Nephron (organoid): Measurements from ENCODE around the gene PIP5KL1.
A peak's percentile ranks its signal among the peaks of the same experiment; 100 is the strongest.

Experiments
- H3K27ac Mint-ChIP-seq, 3 experiments: 2 replicates each; pipeline ENCODE4 v1.8.0; 2020; ENCODE audit warnings: mixed read lengths in 3 of 3, mild to moderate bottlenecking in 2 of 3, moderate library complexity in 1 of 3
- H3K27me3 Mint-ChIP-seq: 2 replicates; pipeline ENCODE4 v1.8.0; 2021; ENCODE audit warnings: low read depth, mild to moderate bottlenecking, moderate library complexity, mixed read lengths
- H3K36me3 Mint-ChIP-seq: 2 replicates; pipeline ENCODE4 v1.8.0; 2020; ENCODE audit warnings: low read depth, mixed read lengths
- H3K4me1 Mint-ChIP-seq: 2 replicates; pipeline ENCODE4 v1.8.0; 2020; ENCODE audit warnings: mixed read lengths
- H3K4me3 Mint-ChIP-seq, 3 experiments: 2 replicates each; pipeline ENCODE4 v1.8.0; 2020; ENCODE audit warnings: mild to moderate bottlenecking in 3 of 3, mixed read lengths in 3 of 3, moderate library complexity in 2 of 3
- H3K9me3 Mint-ChIP-seq: 2 replicates; pipeline ENCODE4 v1.8.0; 2020; ENCODE audit warnings: mixed read lengths
- TF ChIP-seq, protein P1 (sequence below), 3 experiments: fragments of 200-600 bp; sonication (generic); IDR thresholded peaks; one replicate each; pipeline ENCODE4 v1.5.0; 2021; ENCODE audit warnings: antibody characterized with exemption in 3 of 3; ENCODE audit not compliant: unreplicated experiment in 3 of 3

The PIP5KL1 gene

DNA sequence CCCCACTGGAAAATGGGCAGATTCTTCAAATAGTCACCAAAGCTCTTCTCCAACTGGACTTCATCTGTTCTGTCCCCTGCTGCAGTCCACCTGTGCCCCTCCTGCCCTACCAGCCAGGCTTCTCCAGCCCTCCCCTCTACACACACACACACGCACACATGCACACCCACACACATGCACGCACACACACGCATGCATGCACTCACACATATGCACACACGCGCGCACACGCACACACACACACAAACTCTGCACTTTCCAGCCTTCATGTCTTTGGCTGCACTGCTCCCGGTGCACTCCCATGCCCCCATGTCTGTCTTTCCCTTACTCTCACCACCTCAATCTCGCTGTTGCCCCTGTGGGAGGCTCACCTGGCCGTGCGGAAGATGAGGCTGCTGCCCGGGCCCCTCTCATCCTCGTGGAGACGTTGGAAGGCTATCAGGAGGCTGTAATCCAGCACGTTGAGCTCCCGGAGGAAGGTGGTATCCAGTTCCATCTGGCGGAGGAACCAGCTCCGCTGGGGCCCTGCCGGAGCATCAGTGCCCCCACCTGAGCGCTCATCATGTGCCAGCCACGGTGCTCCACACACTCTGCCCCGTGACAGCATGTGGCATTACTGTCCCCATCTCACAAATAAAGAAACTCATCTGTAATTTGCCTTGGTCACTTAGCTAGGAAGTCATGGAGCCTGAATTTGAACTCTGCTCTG is 5.7 kb downstream of the PIP5KL1 start:
- Mint-ChIP-seq H3K4me1 (peaks cover under 1% of the 10 kb centered on the region), H3K27me3 (peaks cover 74% of the 10 kb centered on the region), H3K27ac (no peak overlapping the region), H3K9me3 (no peaks in the 10 kb centered on the region), H3K36me3 (no peaks in the 10 kb centered on the region), H3K4me3 (no peak overlapping the region)
- TF ChIP-seq, protein P1, sequence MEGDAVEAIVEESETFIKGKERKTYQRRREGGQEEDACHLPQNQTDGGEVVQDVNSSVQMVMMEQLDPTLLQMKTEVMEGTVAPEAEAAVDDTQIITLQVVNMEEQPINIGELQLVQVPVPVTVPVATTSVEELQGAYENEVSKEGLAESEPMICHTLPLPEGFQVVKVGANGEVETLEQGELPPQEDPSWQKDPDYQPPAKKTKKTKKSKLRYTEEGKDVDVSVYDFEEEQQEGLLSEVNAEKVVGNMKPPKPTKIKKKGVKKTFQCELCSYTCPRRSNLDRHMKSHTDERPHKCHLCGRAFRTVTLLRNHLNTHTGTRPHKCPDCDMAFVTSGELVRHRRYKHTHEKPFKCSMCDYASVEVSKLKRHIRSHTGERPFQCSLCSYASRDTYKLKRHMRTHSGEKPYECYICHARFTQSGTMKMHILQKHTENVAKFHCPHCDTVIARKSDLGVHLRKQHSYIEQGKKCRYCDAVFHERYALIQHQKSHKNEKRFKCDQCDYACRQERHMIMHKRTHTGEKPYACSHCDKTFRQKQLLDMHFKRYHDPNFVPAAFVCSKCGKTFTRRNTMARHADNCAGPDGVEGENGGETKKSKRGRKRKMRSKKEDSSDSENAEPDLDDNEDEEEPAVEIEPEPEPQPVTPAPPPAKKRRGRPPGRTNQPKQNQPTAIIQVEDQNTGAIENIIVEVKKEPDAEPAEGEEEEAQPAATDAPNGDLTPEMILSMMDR (IDR thresholded peaks at IDR 0.05; ENCODE audit: unreplicated experiment in 3 of 3) = no peak

DNA sequence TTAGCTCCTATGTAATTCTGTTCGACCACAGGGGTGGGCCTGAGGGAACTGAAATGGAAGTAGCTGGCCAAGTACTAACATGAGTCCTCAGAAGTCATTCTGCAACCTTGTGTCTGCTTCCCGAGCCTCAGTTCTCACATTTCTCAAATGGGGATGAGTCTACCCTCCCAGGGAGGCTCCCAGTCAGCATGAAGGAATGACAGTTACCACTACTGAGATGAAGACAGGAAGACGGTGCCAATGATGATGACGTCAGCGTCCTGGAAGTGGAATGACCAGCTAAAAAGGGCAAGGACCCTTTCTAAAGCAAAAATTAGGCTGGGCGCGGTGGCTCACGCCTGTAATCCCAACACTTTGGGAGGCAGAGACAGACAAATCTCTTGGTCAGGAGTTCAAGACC is 6.8 kb downstream of the PIP5KL1 start:
- TF ChIP-seq, protein P1 (IDR thresholded peaks at IDR 0.05; ENCODE audit: unreplicated experiment in 3 of 3) = no peak
- Mint-ChIP-seq H3K9me3 (no peaks in the 10 kb centered on the region), H3K4me1 (peaks cover 8% of the 10 kb centered on the region), H3K27ac (no peak overlapping the region), H3K4me3 (no peak overlapping the region), H3K27me3 (peaks cover 69% of the 10 kb centered on the region), H3K36me3 (no peaks in the 10 kb centered on the region)

DNA sequence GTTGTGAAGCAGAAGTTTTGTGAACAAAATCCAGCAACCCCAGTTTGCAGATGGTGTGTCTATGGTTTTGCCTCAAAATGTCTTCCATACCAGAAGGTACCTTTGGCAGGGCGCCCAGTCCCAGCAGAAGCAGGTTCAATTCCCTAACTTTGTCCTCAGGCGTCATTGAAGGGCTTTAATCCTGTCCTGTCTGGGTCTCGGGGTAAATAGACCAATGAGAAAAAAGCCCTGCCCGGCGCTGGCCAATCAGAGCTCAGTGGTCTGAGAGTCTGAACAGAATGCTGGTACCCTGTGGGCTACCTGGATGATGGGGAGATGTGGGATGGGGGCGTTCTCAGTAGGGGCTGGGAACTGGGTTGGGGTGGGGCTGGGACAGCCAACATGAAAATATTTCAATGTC is 7.5 kb downstream of the PIP5KL1 start:
- Mint-ChIP-seq H3K27ac (no peak overlapping the region), H3K36me3 (no peaks in the 10 kb centered on the region), H3K4me3 (no peak overlapping the region), H3K9me3 (no peaks in the 10 kb centered on the region), H3K27me3 (peaks cover 62% of the 10 kb centered on the region), H3K4me1 (peaks cover 14% of the 10 kb centered on the region)
- TF ChIP-seq, protein P1 (IDR thresholded peaks at IDR 0.05; ENCODE audit: unreplicated experiment in 3 of 3) = no peak

DNA sequence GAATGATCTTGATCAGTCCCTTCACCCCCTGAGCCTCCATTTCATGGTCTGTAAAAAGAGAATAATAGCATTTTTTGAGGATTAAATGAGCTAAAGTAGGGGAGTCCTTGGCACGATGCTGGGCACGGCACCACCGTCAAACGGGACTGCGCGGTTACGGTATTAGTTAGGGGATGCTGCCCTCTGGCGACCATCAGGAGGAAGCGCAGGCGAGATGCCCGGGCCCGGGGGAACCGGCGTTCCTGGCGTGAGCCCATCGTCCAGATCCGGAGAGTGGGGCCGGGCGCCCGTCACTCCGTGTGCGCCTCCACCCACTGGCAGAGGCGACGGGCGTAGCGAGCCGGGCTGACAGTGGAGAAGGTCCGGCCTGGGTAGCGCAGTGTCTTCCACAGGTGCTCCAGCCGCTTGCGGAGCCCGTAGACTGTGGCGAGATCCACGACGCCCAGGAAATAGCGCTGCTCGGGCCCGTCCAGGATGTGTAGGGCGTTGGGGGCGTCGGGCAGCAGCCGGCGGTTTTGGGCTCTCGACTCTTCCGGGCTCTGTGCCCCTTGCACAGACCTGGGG is 8.9 kb downstream of the PIP5KL1 start:
- Mint-ChIP-seq H3K4me1 (peaks cover 14% of the 10 kb centered on the region), H3K27me3 (peaks cover 52% of the 10 kb centered on the region)

DNA sequence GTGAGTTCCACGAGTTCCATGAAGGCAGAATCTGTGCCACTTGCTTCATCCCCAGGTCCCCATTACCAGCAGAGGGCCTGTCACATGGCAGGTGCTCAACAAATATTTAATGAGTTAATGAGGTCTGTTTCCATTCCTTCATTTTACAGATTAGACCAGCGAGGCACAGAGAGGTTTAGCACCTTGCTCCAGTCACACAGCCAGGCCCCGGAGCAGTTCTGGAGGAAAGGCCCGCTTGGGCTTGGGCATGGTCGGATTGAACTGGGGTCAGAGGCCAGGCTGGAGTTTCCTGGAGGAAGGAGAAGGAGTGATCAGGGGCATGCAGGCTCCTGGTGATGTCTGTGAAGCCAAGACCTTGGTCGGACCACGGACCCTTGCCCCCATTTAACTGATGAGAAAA is 9.8 kb downstream of the PIP5KL1 start:
- Mint-ChIP-seq H3K27me3 (peaks cover 46% of the 10 kb centered on the region), H3K36me3 (no peaks in the 10 kb centered on the region), H3K4me3 (no peak overlapping the region), H3K4me1 (peaks cover 14% of the 10 kb centered on the region), H3K27ac (peak overlapping the region in 1 of 3 experiments; percentile 44), H3K9me3 (no peaks in the 10 kb centered on the region)
- TF ChIP-seq, protein P1 (IDR thresholded peaks at IDR 0.05; ENCODE audit: unreplicated experiment in 3 of 3) = no peak

More for the DNA sequence above, 8.9 kb downstream of the PIP5KL1 start:
- H3K27ac Mint-ChIP-seq = peak overlapping the region in 1 of 3 experiments; percentile 61
- H3K4me3 Mint-ChIP-seq = peak overlapping the region in 1 of 3 experiments; percentile 53
- TF ChIP-seq, protein P1 (IDR thresholded peaks at IDR 0.05; ENCODE audit: unreplicated experiment in 3 of 3) = peak; percentile 92 to 99 (median 99)
- no peaks in the 10 kb centered on the region for H3K36me3 Mint-ChIP-seq
- H3K9me3 Mint-ChIP-seq = no peaks in the 10 kb centered on the region
